HepG2 (cell line): ENCODE data around the gene EVPLL. TPM values are rescaled to one million over a fixed set of nuclear protein-coding genes. Genes with fewer than 3 reads are reported as not detected.

ENCODE experiments used
- ELF1 ChIP-seq: sonication (generic); formaldehyde crosslinking; IDR thresholded peaks from 2 replicates; pipeline ENCODE4 v1.4.0; 2020; ENCODE audit warnings: missing genetic modification reagents
- FIP1L1 ChIP-seq: fragments of 200-400 bp; formaldehyde crosslinking; IDR thresholded peaks from 2 replicates; pipeline ENCODE4 v1.6.1; 2018; ENCODE audit warnings: low read depth, mild to moderate bottlenecking, low read length, moderate library complexity, borderline replicate concordance; ENCODE audit not compliant: insufficient read depth
- MTA1 ChIP-seq: sonication (generic); formaldehyde crosslinking; IDR thresholded peaks from 2 replicates; pipeline ENCODE4 v1.4.0; 2020; ENCODE audit warnings: missing genetic modification reagents, mild to moderate bottlenecking, borderline replicate concordance
- NFKB2 ChIP-seq: sonication (generic); formaldehyde crosslinking; IDR thresholded peaks from 2 replicates; pipeline ENCODE4 v1.4.0; 2020; ENCODE audit warnings: missing genetic modification reagents, borderline replicate concordance
- NR3C1 ChIP-seq: sonication (generic); formaldehyde crosslinking; IDR thresholded peaks from 2 replicates; pipeline ENCODE4 v1.4.0; 2020; ENCODE audit warnings: missing genetic modification reagents
- ONECUT2 ChIP-seq: sonication (generic); formaldehyde crosslinking; IDR thresholded peaks from 2 replicates; pipeline ENCODE4 v1.4.0; 2020; ENCODE audit warnings: missing genetic modification reagents
- PLRG1 ChIP-seq: fragments of 450-650 bp; conservative IDR thresholded peaks from 2 replicates; pipeline ENCODE4 v1.6.1; 2016
- RELA ChIP-seq: sonication (generic); formaldehyde crosslinking; IDR thresholded peaks from 2 replicates; pipeline ENCODE4 v1.4.0; 2020; ENCODE audit warnings: missing genetic modification reagents
- SRSF9 ChIP-seq: fragments of 200-400 bp; formaldehyde crosslinking; IDR thresholded peaks from 2 replicates; pipeline ENCODE4 v1.6.1; 2018; ENCODE audit warnings: borderline replicate concordance, mild to moderate bottlenecking, low read depth, low read length; ENCODE audit not compliant: insufficient read depth, poor library complexity, severe bottlenecking
- SUZ12 ChIP-seq: fragments of 150-350 bp; IDR thresholded peaks from 2 replicates; pipeline ENCODE4 v1.6.1; 2014; ENCODE audit warnings: low read depth, low read length
- ZNF274 ChIP-seq: sonication (generic); formaldehyde crosslinking; IDR thresholded peaks from 2 replicates; pipeline ENCODE4 v1.5.1; 2020; ENCODE audit warnings: mild to moderate bottlenecking, missing genetic modification reagents
- ZNF644 ChIP-seq: IDR thresholded peaks from 2 replicates; pipeline ENCODE4 v1.6.1; 2016; ENCODE audit warnings: low read depth
- polyA plus RNA-seq, 8 experiments: library from polyadenylated mRNA; depleted of rRNA in 3 of 8; stranded (reverse) in 7 of 8; unstranded in 1 of 8; fragments of >200 nt; fragmentation: Illumina TruSeq in 4 of 8; extraction: Trizol in 4 of 8; gene quantifications; 2 replicates each; pipeline versions ENCODE4 v1.2.1 to v1.2.3, GENCODE V29; 2011 to 2016; ENCODE audit warnings: low read depth in 4 of 8, missing spikeins in 1 of 8, mixed read lengths in 1 of 8; ENCODE audit not compliant: insufficient read depth in 1 of 8
- total RNA-seq, 5 experiments: library from RNA; depleted of rRNA; stranded (reverse); fragments of >200 nt; fragmentation: Illumina TruSeq; extraction: Trizol; gene quantifications; 2 replicates each; pipeline ENCODE4 v1.2.3, GENCODE V29; 2016; ENCODE audit warnings: low read depth in 1 of 5
- TF ChIP-seq, protein P1 (sequence below): sonication (generic); formaldehyde crosslinking; IDR thresholded peaks from 2 replicates; pipeline ENCODE4 v1.4.0; 2020; ENCODE audit warnings: mild to moderate bottlenecking, missing genetic modification reagents
- TF ChIP-seq, protein P2 (sequence below): sonication (generic); formaldehyde crosslinking; IDR thresholded peaks from 2 replicates; pipeline ENCODE4 v1.5.0; 2020; ENCODE audit warnings: missing genetic modification reagents
- TF ChIP-seq, protein P3 (sequence below): sonication (generic); formaldehyde crosslinking; IDR thresholded peaks from 2 replicates; pipeline ENCODE4 v1.4.0; 2020; ENCODE audit warnings: missing genetic modification reagents, borderline replicate concordance
- TF ChIP-seq, protein P4 (sequence below): sonication (generic); formaldehyde crosslinking; IDR thresholded peaks from 2 replicates; pipeline ENCODE4 v1.4.0; 2020; ENCODE audit warnings: missing genetic modification reagents

Gene EVPLL
- total and polyA plus RNA-seq, 2 of the 13 experiments (the other 11 are each of a cell fraction or from before 2014, with no cell fraction given): 0.07 TPM; not detected in 1

DNA sequence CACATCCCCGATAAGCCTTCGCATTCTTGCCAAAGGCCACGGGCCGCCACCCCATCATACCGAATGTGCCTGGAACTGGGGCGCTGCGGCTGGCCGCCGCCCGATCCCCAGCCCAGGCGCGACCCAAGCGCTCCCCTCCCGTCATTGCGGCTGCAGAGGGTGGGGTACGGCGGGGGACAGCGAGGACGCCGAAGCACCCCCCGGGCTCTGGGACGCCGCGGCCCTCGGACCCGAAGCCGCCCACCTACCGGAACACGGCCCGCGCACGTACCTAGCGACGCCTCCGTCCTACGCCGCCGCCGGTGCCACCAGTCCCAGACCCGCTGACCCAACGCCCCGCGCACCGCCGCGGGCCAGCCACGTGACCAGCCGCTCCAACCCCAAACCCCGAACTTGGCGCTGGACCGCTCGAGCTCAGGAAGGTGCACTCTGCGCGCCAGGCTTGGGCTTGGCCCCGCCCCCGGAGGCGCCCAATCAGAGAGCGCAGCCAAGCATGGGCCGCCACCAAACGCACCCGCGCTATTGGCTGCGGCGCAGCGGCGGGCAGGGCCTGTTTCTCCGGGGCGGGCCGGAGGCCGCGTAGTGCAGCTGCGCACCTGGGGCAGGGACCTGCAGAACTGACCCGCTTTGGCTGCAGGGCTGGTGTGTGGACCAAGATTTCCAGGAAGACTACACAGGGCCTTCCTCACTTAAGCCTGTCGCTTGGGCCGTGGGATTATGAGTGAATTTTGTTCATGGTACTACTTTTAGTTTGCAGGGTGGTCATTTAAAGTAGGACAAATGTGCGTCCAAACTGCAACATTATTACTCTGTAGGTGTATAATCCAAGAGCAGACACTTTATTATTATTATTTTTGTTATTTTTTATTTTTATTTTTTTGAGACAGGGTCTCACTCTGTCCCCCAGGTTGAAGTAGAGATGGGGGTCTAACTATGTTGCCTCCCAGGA, 14.2 kb upstream of the EVPLL start, which contains the start of gene SHMT1 (continued):
- TF ChIP-seq SUZ12 (no peak), MTA1 (CRISPR knock-in tag) (peak; percentile 81; the same call in 1 of the 2 replicates), NR3C1 (CRISPR knock-in tag) (no peak), ZNF274 (CRISPR knock-in tag) (no peak), NFKB2 (CRISPR knock-in tag) (peak; percentile 84; the same call in 1 of the 2 replicates), PLRG1 (no peak), ZNF644 (CRISPR knock-in tag) (no peak), RELA (CRISPR knock-in tag) (no peak), ONECUT2 (CRISPR knock-in tag) (no peak), ELF1 (CRISPR knock-in tag) (no peak), SRSF9 (no peak), FIP1L1 (no peak)
- TF ChIP-seq, protein P1, sequence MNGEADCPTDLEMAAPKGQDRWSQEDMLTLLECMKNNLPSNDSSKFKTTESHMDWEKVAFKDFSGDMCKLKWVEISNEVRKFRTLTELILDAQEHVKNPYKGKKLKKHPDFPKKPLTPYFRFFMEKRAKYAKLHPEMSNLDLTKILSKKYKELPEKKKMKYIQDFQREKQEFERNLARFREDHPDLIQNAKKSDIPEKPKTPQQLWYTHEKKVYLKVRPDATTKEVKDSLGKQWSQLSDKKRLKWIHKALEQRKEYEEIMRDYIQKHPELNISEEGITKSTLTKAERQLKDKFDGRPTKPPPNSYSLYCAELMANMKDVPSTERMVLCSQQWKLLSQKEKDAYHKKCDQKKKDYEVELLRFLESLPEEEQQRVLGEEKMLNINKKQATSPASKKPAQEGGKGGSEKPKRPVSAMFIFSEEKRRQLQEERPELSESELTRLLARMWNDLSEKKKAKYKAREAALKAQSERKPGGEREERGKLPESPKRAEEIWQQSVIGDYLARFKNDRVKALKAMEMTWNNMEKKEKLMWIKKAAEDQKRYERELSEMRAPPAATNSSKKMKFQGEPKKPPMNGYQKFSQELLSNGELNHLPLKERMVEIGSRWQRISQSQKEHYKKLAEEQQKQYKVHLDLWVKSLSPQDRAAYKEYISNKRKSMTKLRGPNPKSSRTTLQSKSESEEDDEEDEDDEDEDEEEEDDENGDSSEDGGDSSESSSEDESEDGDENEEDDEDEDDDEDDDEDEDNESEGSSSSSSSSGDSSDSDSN (CRISPR knock-in tag): peak; percentile 83
- TF ChIP-seq, protein P2, sequence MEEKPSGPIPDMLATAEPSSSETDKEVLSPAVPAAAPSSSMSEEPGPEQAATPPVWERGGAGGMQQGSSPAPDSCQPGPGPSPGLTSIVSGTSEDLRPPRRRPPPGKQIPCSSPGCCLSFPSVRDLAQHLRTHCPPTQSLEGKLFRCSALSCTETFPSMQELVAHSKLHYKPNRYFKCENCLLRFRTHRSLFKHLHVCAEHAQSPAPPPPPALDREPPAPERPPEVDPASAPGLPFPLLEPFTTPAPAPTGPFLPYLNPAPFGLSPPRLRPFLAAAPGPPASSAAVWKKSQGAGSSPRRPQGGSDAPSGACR (CRISPR knock-in tag): no peak
- TF ChIP-seq, protein P3, sequence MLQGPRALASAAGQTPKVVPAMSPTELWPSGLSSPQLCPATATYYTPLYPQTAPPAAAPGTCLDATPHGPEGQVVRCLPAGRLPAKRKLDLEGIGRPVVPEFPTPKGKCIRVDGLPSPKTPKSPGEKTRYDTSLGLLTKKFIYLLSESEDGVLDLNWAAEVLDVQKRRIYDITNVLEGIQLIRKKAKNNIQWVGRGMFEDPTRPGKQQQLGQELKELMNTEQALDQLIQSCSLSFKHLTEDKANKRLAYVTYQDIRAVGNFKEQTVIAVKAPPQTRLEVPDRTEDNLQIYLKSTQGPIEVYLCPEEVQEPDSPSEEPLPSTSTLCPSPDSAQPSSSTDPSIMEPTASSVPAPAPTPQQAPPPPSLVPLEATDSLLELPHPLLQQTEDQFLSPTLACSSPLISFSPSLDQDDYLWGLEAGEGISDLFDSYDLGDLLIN (CRISPR knock-in tag): peak; percentile 60; the same call in 1 of the 2 replicates
- TF ChIP-seq, protein P4, sequence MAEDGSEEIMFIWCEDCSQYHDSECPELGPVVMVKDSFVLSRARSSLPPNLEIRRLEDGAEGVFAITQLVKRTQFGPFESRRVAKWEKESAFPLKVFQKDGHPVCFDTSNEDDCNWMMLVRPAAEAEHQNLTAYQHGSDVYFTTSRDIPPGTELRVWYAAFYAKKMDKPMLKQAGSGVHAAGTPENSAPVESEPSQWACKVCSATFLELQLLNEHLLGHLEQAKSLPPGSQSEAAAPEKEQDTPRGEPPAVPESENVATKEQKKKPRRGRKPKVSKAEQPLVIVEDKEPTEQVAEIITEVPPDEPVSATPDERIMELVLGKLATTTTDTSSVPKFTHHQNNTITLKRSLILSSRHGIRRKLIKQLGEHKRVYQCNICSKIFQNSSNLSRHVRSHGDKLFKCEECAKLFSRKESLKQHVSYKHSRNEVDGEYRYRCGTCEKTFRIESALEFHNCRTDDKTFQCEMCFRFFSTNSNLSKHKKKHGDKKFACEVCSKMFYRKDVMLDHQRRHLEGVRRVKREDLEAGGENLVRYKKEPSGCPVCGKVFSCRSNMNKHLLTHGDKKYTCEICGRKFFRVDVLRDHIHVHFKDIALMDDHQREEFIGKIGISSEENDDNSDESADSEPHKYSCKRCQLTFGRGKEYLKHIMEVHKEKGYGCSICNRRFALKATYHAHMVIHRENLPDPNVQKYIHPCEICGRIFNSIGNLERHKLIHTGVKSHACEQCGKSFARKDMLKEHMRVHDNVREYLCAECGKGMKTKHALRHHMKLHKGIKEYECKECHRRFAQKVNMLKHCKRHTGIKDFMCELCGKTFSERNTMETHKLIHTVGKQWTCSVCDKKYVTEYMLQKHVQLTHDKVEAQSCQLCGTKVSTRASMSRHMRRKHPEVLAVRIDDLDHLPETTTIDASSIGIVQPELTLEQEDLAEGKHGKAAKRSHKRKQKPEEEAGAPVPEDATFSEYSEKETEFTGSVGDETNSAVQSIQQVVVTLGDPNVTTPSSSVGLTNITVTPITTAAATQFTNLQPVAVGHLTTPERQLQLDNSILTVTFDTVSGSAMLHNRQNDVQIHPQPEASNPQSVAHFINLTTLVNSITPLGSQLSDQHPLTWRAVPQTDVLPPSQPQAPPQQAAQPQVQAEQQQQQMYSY: 0 out of 2 replicates have a peak, but pooled peaks have one; percentile 52
